Stimulated activated CD4-positive, alpha-beta T cell treated with anti-CD3 and anti-CD28 coated beads, Interleukin-4, amount 100 ng/mL, for 48 hours (primary cell): ENCODE measurements around the gene PRSS57.

Source experiments
- DNase-seq, 2 donors: peaks; one replicate each; pipeline ENCODE4 v3.0.0-alpha.2; 2020; ENCODE audit warnings: low read depth in 2 of 2

PRSS57 gene

GRCh38 chr19:694481-695351 is 536 bp downstream of the PRSS57 start:
- DNase-seq = no peak

GRCh38 chr19:690203-690602 is 5.0 kb downstream of the PRSS57 start:
- no peak for DNase-seq

GRCh38 chr19:688992-689391 is 6.3 kb downstream of the PRSS57 start:
- no peak for DNase-seq

- DNase-seq = no peak
Observed at GRCh38 chr19:688214-688613, 7.0 kb downstream of the PRSS57 start.

- no peak for DNase-seq
Observed at GRCh38 chr19:687569-688166, 7.6 kb downstream of the PRSS57 start.

- no peak for DNase-seq
Observed at GRCh38 chr19:686589-687297, 8.5 kb downstream of the PRSS57 start.

- DNase-seq = no peak
Observed at GRCh38 chr19:685454-685931, 9.8 kb downstream of the PRSS57 start.

- DNase-seq = no peak
Observed at GRCh38 chr19:682678-683320, 12.5 kb downstream of the PRSS57 start.

GRCh38 chr19:681029-682019 is 13.9 kb downstream of the PRSS57 start:
- DNase-seq = peak in 1 of 2 donors; percentile 97

- DNase-seq = peak; percentile 100
Observed at GRCh38 chr19:680287-681028, 14.8 kb downstream of the PRSS57 start.

GRCh38 chr19:679418-680286 is 15.6 kb downstream of the PRSS57 start:
- peak in 1 of 2 donors; percentile 40 for DNase-seq

GRCh38 chr19:678791-679388 is 16.4 kb downstream of the PRSS57 start:
- no peak for DNase-seq

GRCh38 chr19:677601-678436 is 17.4 kb downstream of the PRSS57 start:
- DNase-seq = no peak

GRCh38 chr19:677201-677600 is 18.1 kb downstream of the PRSS57 start:
- no peak for DNase-seq

GRCh38 chr19:676339-677105 is 18.7 kb downstream of the PRSS57 start, which contains the start of gene FSTL3:
Gene FSTL3 (plus strand): TSS chr19:676392. CDS start chr19:676424, 32 bp downstream.
- no peak for DNase-seq

GRCh38 chr19:676007-676338 is 19.3 kb downstream of the PRSS57 start:
- no peak for DNase-seq
